NOMO-1 treated with DMSO at 0.1 percent for 48 hours (cell line): ENCODE data around the gene KCNJ1.
A peak's percentile ranks its signal among the peaks of the same experiment; 100 is the strongest.

Source experiments
- DNase-seq: peaks from one replicate; lab custom pipeline; 2025; ENCODE audit not compliant: unreplicated experiment; lab: John Stamatoyannopoulos, UW

Gene KCNJ1

GRCh38 chr11:128867277-128867676, at the start of gene KCNJ1:
Gene KCNJ1, minus strand, starts transcription at chr11:128867296. Its CDS starts 27,053 bp downstream, at chr11:128840243.
- DNase-seq, result peak; percentile 43

GRCh38 chr11:128916681-128917080, 49.6 kb upstream of the KCNJ1 start:
- no peak for DNase-seq

DNA sequence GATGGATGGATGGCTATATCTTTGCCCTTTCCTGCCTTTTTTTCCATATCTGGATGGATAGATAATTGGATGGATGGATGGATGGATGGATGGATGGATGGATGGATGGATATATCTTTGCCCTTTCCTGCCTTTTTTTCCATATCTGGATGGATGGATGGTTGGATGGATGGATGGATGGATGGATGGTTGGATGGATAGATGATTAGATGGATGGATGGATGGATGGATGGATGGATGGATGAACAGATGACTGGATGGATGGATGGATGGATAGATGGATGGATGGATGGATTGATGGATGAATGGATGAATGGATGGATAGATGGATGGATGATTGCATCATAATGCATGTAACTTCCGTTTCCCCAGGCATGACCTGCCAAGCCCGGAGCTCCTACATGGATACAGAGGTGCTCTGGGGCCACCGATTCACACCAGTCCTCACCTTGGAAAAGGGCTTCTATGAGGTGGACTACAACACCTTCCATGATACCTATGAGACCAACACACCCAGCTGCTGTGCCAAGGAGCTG, 49.0 kb upstream of the KCNJ1 start:
- DNase-seq, result no peak

DNA sequence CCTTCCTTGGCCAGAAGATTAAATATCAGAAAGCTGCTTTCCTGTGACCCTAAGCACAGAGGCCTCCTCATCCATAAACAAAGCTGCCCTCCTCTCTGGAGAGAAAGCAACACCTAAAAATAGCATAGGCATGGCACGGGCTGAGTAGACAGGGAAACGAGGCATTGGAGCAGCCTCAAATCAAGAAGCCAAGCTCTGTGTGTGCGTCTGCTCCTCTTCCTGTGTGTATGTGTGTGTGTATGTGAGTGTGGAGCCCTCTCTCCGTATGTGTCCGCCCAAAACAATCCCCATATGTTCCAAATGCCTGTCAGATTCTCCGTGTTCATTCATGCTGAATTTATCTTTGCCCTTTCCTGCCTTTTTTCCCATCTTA, 48.0 kb upstream of the KCNJ1 start:
- no peak for DNase-seq

DNA sequence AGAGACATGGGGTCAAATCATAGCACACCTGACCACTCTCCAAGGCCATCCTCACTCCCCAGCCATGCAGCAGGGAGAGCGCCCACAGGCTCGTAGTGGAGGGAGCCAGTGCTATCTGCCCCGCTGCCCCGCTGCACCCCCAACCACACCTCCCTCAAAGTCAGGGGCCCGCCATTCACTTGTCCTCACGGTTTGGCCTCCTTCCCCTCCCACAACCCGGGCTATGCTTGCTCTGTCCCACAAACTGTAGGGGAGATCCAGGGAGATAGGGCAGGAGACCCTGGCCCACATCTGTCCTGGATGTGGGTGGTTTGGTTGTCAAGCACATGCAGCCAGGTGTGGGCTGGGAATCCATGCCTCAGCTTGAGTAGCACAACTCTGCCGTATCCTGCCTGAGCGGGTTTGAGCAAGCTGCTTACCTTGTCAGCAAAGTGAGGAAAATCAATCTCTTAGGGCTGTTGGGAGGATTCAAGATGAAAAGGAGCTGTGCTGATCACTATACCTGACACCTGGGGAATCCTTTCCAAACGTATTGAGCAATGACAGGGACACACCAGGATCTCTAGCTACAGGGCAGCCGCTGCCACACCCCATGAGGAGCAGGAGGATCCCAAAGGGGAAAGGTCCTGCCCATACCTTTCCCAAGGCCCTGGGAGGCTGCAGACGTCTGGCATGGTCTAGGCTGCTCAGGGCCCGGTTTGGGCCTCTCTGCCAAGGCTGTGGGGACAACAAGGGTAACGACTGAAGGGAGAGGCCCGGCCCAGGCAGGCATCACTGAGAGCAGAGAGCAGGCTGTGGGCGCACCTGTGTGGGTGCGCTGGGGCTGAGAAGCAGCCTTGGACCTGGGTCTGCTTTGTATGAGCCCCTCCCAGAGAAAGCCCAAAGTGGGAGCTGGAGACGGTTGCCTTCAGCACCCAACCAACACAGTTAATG, 47.4 kb upstream of the KCNJ1 start:
- DNase-seq, result no peak

DNA sequence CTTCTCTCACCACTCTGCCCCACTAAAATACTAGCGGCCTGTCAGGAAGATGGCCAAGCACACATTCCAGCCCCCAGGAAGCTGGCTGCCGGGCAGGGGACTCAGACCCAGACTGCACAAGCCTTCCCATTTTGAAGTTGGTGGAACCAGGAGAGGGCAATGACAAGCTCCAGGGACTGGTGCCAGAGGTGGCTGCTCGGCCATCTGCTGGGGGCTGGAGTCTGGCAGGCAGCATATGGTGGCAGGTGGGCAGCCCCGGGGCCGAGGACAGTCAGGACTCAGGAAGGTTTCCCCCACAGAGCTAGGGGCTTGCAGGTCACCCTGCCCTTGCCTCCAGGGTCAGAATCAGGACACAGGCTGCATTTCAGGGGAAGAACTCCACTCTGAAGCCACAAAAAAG, 46.7 kb upstream of the KCNJ1 start:
- DNase-seq, result no peak

- no peak for DNase-seq
Measured at GRCh38 chr11:128911701-128912100, 44.6 kb upstream of the KCNJ1 start.

GRCh38 chr11:128911239-128911638, 44.1 kb upstream of the KCNJ1 start:
- DNase-seq, result no peak

DNA sequence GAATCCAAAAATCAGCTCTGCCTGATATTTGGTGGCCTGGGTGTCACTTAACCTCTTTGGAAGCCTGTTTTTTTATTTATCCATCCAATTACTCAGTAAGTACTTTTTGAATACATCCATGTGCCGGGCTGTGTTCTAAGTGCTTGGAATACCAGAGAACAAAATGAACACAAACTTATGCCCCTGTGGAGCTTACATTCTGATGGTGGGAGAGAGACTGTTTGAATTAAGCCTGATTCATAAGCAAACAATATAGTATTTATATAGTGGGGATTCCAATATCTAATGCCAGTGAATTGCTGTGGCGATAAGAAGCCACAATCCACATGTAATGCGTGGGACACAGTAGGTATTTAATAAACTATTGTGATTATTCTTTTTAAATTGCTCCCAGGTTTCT, 43.5 kb upstream of the KCNJ1 start:
- DNase-seq, result no peak

DNA sequence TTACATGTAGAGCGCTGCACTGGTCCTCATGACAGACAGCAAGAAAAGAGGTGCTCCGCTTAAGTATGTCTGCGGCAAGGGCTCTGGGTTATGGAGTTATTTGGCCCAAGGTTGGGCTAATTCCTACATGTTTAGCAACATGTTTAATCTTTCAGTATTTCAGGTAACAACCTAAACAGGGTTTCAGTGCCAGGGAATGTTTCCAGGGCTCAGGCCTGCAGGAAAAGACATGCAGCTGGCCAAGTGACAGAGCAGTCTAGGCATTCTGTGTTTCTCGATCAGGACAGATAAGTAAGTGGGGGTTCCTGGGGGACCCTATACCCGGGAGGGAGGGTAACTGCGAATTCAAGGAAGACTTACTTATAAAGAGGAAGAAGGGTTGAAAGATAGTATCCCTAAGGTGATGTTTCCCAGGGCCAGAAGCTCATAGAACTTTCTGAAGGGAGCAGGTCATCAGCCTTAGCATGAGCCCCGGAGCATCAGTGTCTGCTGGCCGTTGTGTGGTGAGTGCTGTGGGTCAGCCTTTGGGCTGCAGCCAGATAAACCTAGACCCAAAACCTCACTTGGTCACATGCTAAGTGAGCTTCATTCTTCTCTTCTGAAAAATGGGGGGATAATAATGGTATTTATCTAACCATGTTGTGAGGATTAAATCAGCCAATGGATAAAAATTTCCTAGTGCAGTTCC, 42.5 kb upstream of the KCNJ1 start:
- no peak for DNase-seq

DNA sequence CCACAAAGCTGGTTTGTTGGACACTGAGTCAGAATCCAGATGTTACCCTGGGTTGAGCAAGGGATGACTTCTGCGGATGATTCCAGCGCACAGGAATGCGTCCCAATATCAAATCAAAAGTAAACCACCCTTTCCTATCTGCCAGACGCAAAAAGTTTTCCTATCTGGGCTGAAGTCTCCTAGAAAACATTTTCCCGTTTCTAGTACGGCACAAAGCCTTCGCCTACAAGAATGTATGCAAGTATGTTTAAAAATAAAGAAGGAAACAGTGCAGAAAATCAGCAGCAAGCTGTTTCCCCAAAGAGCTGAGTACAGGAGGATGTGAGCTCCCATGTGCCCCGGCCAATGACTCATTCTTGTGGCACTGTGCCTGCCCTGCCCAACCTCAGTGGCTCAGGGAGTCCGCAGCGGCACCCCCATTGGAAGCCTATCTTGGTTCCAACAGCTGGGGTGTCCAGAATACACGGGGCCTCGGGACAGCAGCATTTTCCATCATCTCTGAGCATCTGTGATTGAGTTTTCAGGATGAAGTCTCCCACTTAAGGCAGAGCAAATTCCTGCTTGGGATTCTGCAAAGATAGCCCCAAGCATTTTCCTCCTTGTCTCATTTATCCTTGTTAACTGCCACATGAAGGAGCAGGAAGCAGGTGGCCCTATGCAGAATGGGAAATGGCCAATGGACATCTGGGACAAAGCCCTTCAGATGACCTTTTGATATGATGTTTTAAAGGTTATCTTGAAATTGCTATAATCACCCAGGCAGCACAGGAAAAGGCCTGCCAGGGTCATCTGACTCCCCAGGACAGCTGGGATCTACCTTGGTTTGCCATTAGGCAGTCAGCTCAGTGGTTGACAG, 41.5 kb upstream of the KCNJ1 start:
- DNase-seq, result peak; percentile 47

DNA sequence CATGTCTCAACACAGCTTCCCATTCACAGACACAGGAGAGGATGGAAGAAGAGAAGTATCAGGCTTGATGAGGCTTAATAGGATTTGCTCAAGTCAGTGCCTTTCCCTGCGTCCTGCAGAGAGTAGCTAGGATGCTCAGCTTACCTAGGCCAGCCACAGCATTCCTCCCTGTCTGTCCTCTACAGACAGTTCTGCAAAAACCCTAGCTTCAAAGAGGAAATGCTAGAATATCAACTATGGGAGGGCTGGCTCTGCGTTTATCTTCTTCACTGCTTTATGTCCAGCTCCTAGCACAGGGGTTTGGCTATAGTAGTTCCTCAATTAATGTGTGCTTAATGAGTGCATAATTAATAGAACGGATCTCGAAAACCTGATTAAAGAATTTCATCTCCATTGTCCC, 40.5 kb upstream of the KCNJ1 start:
- DNase-seq, result no peak

DNA sequence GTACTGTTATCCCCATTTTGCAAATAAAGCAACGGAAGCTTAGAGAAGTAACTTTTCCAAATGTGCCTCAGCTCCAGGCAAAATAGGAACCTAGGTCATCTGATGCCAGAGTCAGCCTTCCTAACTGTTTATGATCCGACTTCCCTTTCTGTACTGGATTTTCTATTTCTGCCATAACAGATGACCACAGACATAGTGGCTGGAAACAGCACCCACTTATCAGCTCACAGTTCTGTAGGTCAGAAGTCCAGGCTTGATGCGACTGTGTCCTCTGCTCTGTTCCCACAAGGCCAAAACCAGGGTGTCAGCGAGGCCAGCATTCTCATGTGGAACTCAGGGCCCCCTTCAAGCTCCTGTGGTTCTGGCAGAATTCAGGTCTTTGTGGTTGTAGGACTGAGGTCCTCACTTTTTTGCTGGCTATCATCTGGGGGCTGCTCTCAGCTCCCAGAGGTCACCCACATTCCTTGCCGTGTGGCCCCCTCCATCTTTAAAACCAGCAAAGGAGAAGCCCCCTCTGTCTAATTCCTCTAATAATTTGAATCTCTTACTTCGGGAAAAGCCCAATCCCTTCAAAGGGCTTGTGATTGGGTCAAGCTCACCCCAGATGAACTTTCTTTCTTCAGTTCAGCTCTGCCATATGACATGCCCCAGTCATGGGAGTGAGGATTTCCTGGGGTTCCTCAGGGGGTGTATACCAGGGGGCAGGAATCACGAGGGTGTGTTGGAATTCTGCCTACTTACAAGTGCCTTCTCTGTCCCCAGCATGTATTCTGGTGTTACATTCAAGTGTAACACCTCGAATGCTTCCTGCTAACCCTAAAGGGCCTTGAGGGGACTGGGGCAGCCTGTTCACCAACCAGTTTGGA, 39.3 kb upstream of the KCNJ1 start:
- no peak for DNase-seq

GRCh38 chr11:128905345-128906184, 38.5 kb upstream of the KCNJ1 start:
- DNase-seq, result peak; percentile 45

GRCh38 chr11:128904656-128905344, 37.7 kb upstream of the KCNJ1 start:
- no peak for DNase-seq

- DNase-seq, result no peak
Measured at GRCh38 chr11:128904303-128904655, 37.2 kb upstream of the KCNJ1 start.

DNA sequence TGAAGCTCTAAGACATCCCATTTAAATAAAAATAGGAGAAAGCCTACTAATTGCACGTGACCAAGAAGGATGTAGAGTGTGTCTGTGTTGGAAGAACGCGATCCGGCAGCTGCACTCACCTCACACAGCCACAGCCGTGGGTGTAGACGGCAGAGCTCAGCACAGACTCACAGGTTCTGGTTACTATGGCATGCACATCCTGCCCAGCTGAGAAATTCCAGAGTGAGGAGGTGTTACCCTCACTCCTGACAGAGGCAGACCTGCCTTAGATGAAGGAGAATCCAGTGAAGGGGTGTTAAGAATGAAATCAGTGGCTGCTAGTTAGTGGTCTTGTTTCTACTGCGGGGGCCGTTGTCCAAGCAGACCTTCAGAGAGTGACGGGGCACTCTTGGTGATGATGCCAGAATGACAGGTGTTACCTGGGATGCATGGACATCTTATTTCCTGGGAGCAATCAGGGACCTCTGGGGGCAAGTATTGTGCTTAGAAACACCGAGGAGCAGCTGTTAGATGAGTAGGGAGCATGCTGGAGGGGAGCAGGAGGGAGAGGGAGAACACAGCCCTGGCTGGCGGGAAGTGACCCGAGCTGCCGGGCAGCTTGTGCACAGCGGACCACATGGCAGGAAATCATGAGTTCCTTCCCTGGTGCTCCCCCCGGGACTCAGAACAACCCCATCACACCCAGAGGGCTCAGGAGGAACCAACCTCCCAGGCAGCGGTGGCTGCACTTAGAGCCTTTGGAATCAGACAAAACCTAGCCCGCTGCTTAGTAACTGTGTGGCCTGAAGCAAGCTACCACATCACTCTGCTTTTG, 36.4 kb upstream of the KCNJ1 start:
- no peak for DNase-seq

DNA sequence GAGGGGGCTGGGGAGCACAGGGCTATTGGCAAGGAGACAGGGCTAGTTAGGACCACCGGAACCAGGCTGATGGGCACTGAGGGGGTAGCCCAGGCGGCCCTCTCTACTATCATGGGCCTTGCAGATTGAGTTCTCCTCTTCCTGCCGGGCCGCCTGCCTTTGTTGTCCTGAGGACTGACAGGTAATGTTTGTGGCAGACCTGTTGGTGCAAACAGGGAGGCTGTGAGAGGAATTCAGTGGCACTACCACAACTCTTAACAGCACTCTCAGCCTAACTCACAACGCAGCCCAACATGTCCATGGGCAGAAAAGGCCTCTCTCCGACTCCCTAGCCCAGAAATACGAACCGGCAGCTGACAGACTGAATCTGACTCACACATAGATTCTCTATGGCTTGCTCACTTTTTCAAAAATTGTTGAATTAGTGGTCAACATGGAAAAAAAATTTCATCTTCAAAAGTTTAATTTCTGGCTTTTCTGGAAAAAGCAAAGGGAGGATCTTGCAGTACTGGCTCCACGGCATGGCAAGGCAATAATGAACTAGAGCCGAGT, 35.5 kb upstream of the KCNJ1 start:
- no peak for DNase-seq
